Calu3 (cell line): ENCODE measurements around the gene GINS3. TPM values are rescaled to one million over a fixed set of nuclear protein-coding genes. Genes with fewer than 3 reads are reported as not detected.

Experiments
- Bru-seq: library from RNA; stranded (reverse); fragments of 400-500 nt; gene quantifications from one replicate; lab custom pipeline; 2021; lab: Mats Ljungman, UMichigan
- BruChase-seq, 2 experiments: library from RNA; stranded (reverse); fragments of 400-500 nt; gene quantifications; one replicate each; lab custom pipeline; 2021; lab: Mats Ljungman, UMichigan
- BruUV-seq: library from RNA; stranded (reverse); fragments of 400-500 nt; replicated peaks from 2 replicates; lab custom pipeline; 2021; lab: Mats Ljungman, UMichigan
- CTCF ChIA-PET: fragments of 300-600 bp; sonication (Branson Sonifier 250); formaldehyde crosslinking; loops from one replicate; lab custom pipeline; 2022; ENCODE audit warnings: antibody characterized with exemption; lab: Charles Lee
- DNase-seq: peaks from one replicate; pipeline ENCODE4 v3.0.0; 2022
- H3K27ac Mint-ChIP-seq: one replicate; pipeline ENCODE4 v1.8.0; 2022; ENCODE audit warnings: mixed read lengths; ENCODE audit not compliant: unreplicated experiment
- H3K27me3 Mint-ChIP-seq: one replicate; pipeline ENCODE4 v1.8.0; 2022; ENCODE audit warnings: mixed read lengths; ENCODE audit not compliant: unreplicated experiment
- H3K36me3 Mint-ChIP-seq: one replicate; pipeline ENCODE4 v1.8.0; 2022; ENCODE audit warnings: mild to moderate bottlenecking, moderate library complexity, mixed read lengths; ENCODE audit not compliant: insufficient read depth, unreplicated experiment
- H3K4me1 Mint-ChIP-seq: one replicate; pipeline ENCODE4 v1.8.0; 2022; ENCODE audit warnings: mild to moderate bottlenecking, low read depth, mixed read lengths; ENCODE audit not compliant: unreplicated experiment
- H3K4me3 Mint-ChIP-seq: one replicate; pipeline ENCODE4 v1.8.0; 2022; ENCODE audit warnings: mild to moderate bottlenecking, low read depth, moderate library complexity, mixed read lengths; ENCODE audit not compliant: unreplicated experiment
- H3K9me3 Mint-ChIP-seq: one replicate; pipeline ENCODE4 v1.8.0; 2022; ENCODE audit warnings: low read depth, mixed read lengths; ENCODE audit not compliant: unreplicated experiment
- intact Hi-C: fragments of 100-400 bp; cut with micrococcal nuclease; formaldehyde crosslinking; loops from one replicate; pipeline ENCODE4 v1.10.0; 2022; ENCODE audit not compliant: unreplicated experiment
- long read RNA-seq: library from polyadenylated mRNA; stranded (forward); transcript quantifications from one replicate; pipeline ENCODE4 v2.0.0, GENCODE V29; 2022
- total RNA-seq: library from RNA; stranded (reverse); gene quantifications from 2 replicates; pipeline ENCODE4 v1.2.3, GENCODE V29; 2022
- TF ChIP-seq, protein P1 (sequence below): fragments of 200-600 bp; IDR thresholded peaks from one replicate; pipeline ENCODE4 v1.8.0; 2022; ENCODE audit warnings: antibody characterized with exemption; ENCODE audit not compliant: unreplicated experiment

GINS3 gene
- total RNA-seq (11.9 and 13.6 TPM in 2 replicates), Bru-seq, nascent RNA (percentile 72 among the genes with signal in this experiment), BruChase-seq, experiment 1, labeled RNA remaining after a 6-hour chase (percentile 59 among the genes with signal in this experiment), BruChase-seq, experiment 2, labeled RNA remaining after a 2-hour chase (percentile 76 among the genes with signal in this experiment)
- long read RNA-seq, transcript GINS3-201 (3 exons, 2,274 nt): major isoform, 6 of 12 reads
- long read RNA-seq, partial matches to known transcripts: 0 of 12 reads
- long read RNA-seq, other reads (novel, unspliced or antisense): 2 of 12 reads

DNA sequence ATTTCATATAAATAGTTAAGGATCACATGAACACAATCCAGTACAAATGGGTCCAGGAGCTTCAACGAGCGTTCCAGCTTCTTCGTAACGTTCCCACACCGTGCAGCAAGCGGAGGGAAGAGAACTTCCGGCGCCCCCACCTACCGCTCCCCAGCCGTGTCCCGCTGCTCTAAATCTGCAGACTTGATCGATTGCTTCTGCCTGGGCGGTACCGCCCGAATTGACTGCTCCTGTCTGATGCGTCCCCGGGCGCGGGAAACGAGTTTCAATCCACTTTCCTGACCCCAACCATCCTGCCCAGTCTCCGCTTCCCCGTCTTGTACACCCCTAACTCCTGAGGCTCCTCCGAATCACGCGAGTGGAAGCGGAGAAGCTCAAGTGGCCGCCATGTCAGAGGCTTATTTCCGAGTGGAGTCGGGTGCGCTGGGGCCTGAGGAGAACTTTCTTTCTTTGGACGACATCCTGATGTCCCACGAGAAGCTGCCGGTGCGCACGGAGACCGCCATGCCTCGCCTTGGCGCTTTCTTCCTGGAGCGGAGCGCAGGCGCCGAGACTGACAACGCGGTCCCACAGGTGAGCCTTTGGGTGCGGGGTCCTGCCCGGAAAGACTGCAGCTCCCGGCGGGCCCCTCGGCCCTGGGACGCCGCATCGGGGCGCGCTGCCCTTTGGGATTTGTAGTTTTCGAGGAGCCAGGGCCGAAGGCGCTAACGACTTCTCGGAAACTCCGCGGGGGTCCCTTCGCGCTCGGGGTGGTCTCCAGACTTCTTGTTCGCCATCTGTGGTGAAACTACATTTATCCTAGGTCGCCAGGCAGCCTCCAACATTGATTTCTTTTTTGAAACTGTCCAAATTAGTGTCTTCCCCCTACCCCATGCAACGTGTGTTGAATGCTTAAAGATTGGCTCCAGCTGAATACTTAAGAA is at the start of gene GINS3:
GINS3 (plus strand) TSS at position 257 of the 923 bp plus-strand sequence; CDS start at position 388, 131 bp downstream.
- Mint-ChIP-seq H3K4me3 (peak within 1 kb of the TSS; percentile 96), H3K4me1 (no peaks in the 10 kb centered on the region), H3K36me3 (peaks cover 16% of the 10 kb centered on the region)

DNA sequence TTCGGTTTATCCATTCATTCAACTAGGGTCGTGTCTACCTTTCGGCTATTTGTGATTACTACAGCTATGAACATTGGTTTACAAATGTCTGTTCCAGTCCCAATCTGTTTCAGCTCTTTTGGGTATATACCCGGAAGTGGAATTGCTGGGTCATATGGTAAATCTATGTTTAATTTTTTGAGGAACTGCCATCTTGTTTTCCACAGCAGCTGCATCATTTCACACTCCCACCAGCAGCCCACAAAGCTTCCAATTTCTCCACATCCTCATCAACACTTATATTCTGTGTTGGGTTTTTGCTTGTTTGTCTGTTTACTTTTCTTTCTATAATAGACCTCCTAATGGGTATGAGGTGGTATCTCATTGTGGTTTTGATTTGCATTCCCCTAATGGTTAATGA is 48.7 kb upstream of the GINS3 start:
- Mint-ChIP-seq H3K4me1 (no peaks in the 10 kb centered on the region), H3K27ac (no peak overlapping the region), H3K27me3 (peaks cover 52% of the 10 kb centered on the region), H3K4me3 (no peak overlapping the region), H3K36me3 (no peaks in the 10 kb centered on the region), H3K9me3 (no peaks in the 10 kb centered on the region)
- BruUV-seq: no TSS peak
- no peak for DNase-seq
- intact Hi-C loops: loop anchor here (10.0 kb wide), 1 partner anchor 411 kb away; no protein-coding TSS in a partner anchor
- CTCF ChIA-PET: no interaction called here
- TF ChIP-seq, protein P1, sequence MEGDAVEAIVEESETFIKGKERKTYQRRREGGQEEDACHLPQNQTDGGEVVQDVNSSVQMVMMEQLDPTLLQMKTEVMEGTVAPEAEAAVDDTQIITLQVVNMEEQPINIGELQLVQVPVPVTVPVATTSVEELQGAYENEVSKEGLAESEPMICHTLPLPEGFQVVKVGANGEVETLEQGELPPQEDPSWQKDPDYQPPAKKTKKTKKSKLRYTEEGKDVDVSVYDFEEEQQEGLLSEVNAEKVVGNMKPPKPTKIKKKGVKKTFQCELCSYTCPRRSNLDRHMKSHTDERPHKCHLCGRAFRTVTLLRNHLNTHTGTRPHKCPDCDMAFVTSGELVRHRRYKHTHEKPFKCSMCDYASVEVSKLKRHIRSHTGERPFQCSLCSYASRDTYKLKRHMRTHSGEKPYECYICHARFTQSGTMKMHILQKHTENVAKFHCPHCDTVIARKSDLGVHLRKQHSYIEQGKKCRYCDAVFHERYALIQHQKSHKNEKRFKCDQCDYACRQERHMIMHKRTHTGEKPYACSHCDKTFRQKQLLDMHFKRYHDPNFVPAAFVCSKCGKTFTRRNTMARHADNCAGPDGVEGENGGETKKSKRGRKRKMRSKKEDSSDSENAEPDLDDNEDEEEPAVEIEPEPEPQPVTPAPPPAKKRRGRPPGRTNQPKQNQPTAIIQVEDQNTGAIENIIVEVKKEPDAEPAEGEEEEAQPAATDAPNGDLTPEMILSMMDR: no peak

More for the DNA sequence above, at the start of gene GINS3:
- Mint-ChIP-seq H3K9me3 (no peaks in the 10 kb centered on the region), H3K27ac (peak within 1 kb of the TSS; percentile 89), H3K27me3 (no peaks in the 10 kb centered on the region)
- CTCF ChIA-PET: interaction anchor here (0.7 to 1.6 kb wide), 6 partner anchors 8 to 150 kb away, joined by 3 to 7 read pairs (median 3); no protein-coding TSS in a partner anchor
- peak; percentile 93 for DNase-seq
- TF ChIP-seq, protein P1: no peak
- intact Hi-C loops: no loop called here
- BruUV-seq: TSS peak; percentile 99

DNA sequence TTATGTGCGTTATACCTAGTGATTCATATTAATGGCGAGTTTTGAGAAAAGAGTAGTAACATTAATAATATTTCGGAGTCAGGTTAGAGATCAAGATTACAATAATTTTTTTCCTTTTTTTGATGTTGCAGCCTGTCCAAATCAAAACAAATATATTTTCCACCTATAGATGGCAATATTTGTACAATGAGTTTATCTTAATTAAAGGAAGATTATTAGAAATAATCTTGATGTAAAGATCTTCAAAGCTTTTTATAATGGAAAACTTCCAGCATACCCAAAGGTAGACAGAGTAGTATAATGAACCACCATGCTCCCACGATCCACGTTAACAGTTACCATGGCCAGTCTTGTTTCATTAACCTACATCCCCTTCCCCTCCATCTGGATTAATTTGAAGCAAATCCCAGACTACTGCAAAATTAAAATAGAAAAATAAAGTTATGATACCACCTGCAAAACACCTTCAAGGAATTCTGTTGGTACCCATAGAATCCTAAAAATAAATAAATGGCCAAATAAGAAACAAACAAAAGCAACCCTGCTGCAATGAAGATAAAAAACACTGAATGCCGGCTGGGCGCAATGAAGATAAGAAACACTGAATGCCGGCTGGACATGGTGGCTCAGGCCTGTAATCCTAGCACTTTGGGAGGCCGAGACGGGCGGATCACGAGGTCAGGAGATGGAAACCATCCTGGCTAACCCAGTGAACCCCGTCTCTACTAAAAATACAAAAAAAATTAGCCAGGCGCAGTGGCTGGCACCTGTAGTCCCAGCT is 46.5 kb upstream of the GINS3 start:
- Mint-ChIP-seq H3K27me3 (peaks cover 74% of the 10 kb centered on the region), H3K9me3 (no peaks in the 10 kb centered on the region), H3K27ac (no peak overlapping the region), H3K36me3 (no peaks in the 10 kb centered on the region), H3K4me3 (no peak overlapping the region), H3K4me1 (no peaks in the 10 kb centered on the region)
- TF ChIP-seq, protein P1: peak; percentile 14
- intact Hi-C loops: loop anchor here (10.0 kb wide), 1 partner anchor 409 kb away; no protein-coding TSS in a partner anchor
- DNase-seq: no peak
- CTCF ChIA-PET: interaction anchor here (0.6 to 1.8 kb wide), 2 partner anchors 141 to 142 kb away, joined by 3 to 7 read pairs; no protein-coding TSS in a partner anchor
- BruUV-seq: no TSS peak
